ENCODE data around the gene MEIOC. TPM values are rescaled to one million over a fixed set of nuclear protein-coding genes. Genes with fewer than 3 reads are reported as not detected.

Gene MEIOC
- total and polyA plus RNA-seq, 9 of the 15 experiments (the other 6 are each of a cell fraction or from before 2014, with no cell fraction given) = 0.04 to 0.23 (median 0.06) TPM; not detected in 5

- TF ChIP-seq NFXL1 (CRISPR knock-in tag; IDR thresholded peaks at IDR 0.05) = no peak
- peak; percentile 17; the same call in 1 of the 2 replicates for TF ChIP-seq STAT5A (IDR thresholded peaks at IDR 0.05; ENCODE audit: borderline replicate concordance, low read length)
- peak; percentile 19 to 63; a peak in 2 of 4 replicates for TF ChIP-seq ARNT (IDR thresholded peaks at IDR 0.05)
- TF ChIP-seq ZBTB1 (CRISPR knock-in tag; IDR thresholded peaks at IDR 0.05; ENCODE audit: borderline replicate concordance, low read depth) = peak; percentile 71; the same call in 1 of the 2 replicates
- TF ChIP-seq ZFPM2 (CRISPR knock-in tag; IDR thresholded peaks at IDR 0.05) = no peak
- TF ChIP-seq MEF2D (tag; conservative IDR thresholded peaks at IDR 0.05; ENCODE audit: low read depth) = no peak
- no peak for TF ChIP-seq ZKSCAN1 (IDR thresholded peaks at IDR 0.05; ENCODE audit: low read depth, low read length)
- TF ChIP-seq ZHX1 (conservative IDR thresholded peaks at IDR 0.05; ENCODE audit: low read length) = no peak
- TF ChIP-seq PHB (CRISPR knock-in tag; IDR thresholded peaks at IDR 0.05) = no peak
- peak; percentile 20; the same call in 1 of the 2 replicates for TF ChIP-seq MIER1 (IDR thresholded peaks at IDR 0.05; ENCODE audit: low read depth)
- no peak for TF ChIP-seq ZKSCAN3 (CRISPR knock-in tag; IDR thresholded peaks at IDR 0.05)
- TF ChIP-seq ZNF561 (CRISPR knock-in tag; conservative IDR thresholded peaks at IDR 0.05) = no peak
- TF ChIP-seq CBFA2T2 (conservative IDR thresholded peaks at IDR 0.05) = 0 out of 2 replicates have a peak, but pooled peaks have one; percentile 2
- peak; percentile 75; the same call in 1 of the 2 replicates for TF ChIP-seq CC2D1A (IDR thresholded peaks at IDR 0.05)
- no peak for TF ChIP-seq CHD2 (IDR thresholded peaks at IDR 0.05; ENCODE audit: low read depth, low read length)
- TF ChIP-seq MEF2A (IDR thresholded peaks at IDR 0.05; ENCODE audit: control insufficient read depth, low read depth, low read length) = no peak
- no peak for TF ChIP-seq SIRT6 (IDR thresholded peaks at IDR 0.05; ENCODE audit: low read depth, low read length)
- no peak for TF ChIP-seq HNRNPLL (IDR thresholded peaks at IDR 0.05; ENCODE audit: low read depth, low read length, poor library complexity, severe bottlenecking)
- TF ChIP-seq NCOR1 (IDR thresholded peaks at IDR 0.05) = peak; percentile 6; the same call in 1 of the 2 replicates
- no peak for TF ChIP-seq ZNF347 (CRISPR knock-in tag; IDR thresholded peaks at IDR 0.05; ENCODE audit: low read depth)
- TF ChIP-seq U2AF2 (optimal IDR thresholded peaks at IDR 0.05; ENCODE audit: low read depth, low read length) = no peak
- TF ChIP-seq ZNF217 (CRISPR knock-in tag; IDR thresholded peaks at IDR 0.05) = no peak
- peak; percentile 46 to 97; a peak in 3 of 4 replicates for TF ChIP-seq HDAC1 (IDR thresholded peaks at IDR 0.05)
- TF ChIP-seq DLX4 (CRISPR knock-in tag; IDR thresholded peaks at IDR 0.05) = no peak
- TF ChIP-seq MED1 (CRISPR knock-in tag; IDR thresholded peaks at IDR 0.05; ENCODE audit: borderline replicate concordance) = no peak
- TF ChIP-seq SREBF1 (IDR thresholded peaks at IDR 0.05; ENCODE audit: borderline replicate concordance, low read depth, low read length) = no peak
- TF ChIP-seq ZFP36 (IDR thresholded peaks at IDR 0.05; ENCODE audit: low read depth, low read length, partially characterized antibody) = no peak
- TF ChIP-seq FOXM1 (IDR thresholded peaks at IDR 0.05; ENCODE audit: low read depth) = peak; percentile 86
- no peak for TF ChIP-seq FOXM1 (CRISPR knock-in tag; IDR thresholded peaks at IDR 0.05; ENCODE audit: low read depth)
These were observed 52.4 kb downstream of the MEIOC start, which contains the start of gene DBF4B (continued) for GRCh38 chr17:44708401-44709263.

Data from K562 (cell line).